Peyer's patch (tissue), 4 donors: ENCODE data around the gene KRT7.

Experiments
- POLR2A ChIP-seq, 2 donors: fragments of 450-650 bp; IDR thresholded peaks; one replicate each; pipeline ENCODE4 v1.5.1; 2017; ENCODE audit warnings: antibody characterized with exemption in 2 of 2, mild to moderate bottlenecking in 2 of 2, moderate library complexity in 2 of 2
- TF ChIP-seq, protein P1 (sequence below), 6 experiments: fragments of 450-650 bp in 4 of 6; fragments of 200-600 bp in 2 of 6; sonication (generic) in 1 of 6; IDR thresholded peaks; one replicate each; pipeline ENCODE4 v1.5.1; 2017 to 2019; ENCODE audit warnings: antibody characterized with exemption in 6 of 6, mild to moderate bottlenecking in 3 of 6, moderate library complexity in 1 of 6

DNA sequence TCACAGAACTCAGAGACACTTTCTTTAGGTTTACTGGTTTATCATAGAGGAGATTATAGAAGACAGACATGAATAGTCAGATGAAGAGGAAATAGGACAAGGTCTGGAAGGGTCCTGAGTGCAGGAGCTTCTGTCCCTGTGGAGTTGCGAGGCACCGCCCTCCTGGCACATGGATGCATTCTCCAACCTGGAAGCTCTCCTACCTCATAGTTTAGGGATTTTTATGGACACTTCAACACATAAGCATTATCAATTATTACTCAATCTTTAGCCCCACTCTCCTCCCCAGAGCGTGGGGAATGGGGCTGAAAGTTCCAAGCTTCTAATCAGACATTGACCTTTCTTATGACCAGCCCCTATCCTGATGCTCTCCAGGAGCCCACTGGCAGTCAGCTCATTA, 12.6 kb upstream of the KRT7 start:
- TF ChIP-seq, protein P1, sequence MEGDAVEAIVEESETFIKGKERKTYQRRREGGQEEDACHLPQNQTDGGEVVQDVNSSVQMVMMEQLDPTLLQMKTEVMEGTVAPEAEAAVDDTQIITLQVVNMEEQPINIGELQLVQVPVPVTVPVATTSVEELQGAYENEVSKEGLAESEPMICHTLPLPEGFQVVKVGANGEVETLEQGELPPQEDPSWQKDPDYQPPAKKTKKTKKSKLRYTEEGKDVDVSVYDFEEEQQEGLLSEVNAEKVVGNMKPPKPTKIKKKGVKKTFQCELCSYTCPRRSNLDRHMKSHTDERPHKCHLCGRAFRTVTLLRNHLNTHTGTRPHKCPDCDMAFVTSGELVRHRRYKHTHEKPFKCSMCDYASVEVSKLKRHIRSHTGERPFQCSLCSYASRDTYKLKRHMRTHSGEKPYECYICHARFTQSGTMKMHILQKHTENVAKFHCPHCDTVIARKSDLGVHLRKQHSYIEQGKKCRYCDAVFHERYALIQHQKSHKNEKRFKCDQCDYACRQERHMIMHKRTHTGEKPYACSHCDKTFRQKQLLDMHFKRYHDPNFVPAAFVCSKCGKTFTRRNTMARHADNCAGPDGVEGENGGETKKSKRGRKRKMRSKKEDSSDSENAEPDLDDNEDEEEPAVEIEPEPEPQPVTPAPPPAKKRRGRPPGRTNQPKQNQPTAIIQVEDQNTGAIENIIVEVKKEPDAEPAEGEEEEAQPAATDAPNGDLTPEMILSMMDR (IDR thresholded peaks at IDR 0.05): no peak
- no peak for TF ChIP-seq POLR2A (IDR thresholded peaks at IDR 0.05)
